ENCODE results near the gene CD58.

CD58 gene

GRCh38 chr1:116465845-116466685 is 104.8 kb downstream of the CD58 start:
- peak in 1 of 2 experiments; percentile 63 for DNase-seq

GRCh38 chr1:116465477-116465844 is 105.4 kb downstream of the CD58 start:
- no peak for DNase-seq

Measured in NCI-H526 (cell line).